DND-41 (cell line): ENCODE results near the gene FAM107B.

Experiments used
- EZH2 ChIP-seq: IDR thresholded peaks from 3 replicates; pipeline ENCODE4 v1.6.1; 2012; ENCODE audit warnings: borderline replicate concordance, low read depth, mild to moderate bottlenecking, moderate library complexity, low read length, inconsistent platforms; ENCODE audit not compliant: severe bottlenecking
- TF ChIP-seq, protein P1 (sequence below): IDR thresholded peaks from 2 replicates; pipeline ENCODE4 v1.5.1; 2012; ENCODE audit warnings: borderline replicate concordance, low read length, moderate library complexity, mild to moderate bottlenecking; ENCODE audit not compliant: poor library complexity, severe bottlenecking; ENCODE audit errors: extremely low read depth

DNA sequence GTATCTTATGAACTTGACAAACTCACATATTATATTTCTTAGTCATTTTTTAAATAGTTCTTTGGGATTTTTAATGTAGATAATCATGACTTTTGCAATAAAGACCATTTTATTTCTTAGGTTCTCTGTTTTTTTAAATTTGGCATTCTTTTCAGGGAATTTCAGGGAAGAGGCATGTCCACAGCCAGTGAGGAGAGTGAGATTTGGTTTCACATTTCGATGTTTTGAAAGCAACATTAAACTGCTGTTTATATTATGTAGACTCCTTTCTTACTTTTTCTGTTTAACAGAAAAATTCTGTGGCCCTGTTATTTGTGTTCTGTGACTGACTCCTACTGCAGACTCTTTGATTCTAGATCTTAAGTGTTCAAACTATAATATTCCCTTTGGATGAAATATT lies 153.7 kb downstream of the FAM107B start:
- TF ChIP-seq, protein P1, sequence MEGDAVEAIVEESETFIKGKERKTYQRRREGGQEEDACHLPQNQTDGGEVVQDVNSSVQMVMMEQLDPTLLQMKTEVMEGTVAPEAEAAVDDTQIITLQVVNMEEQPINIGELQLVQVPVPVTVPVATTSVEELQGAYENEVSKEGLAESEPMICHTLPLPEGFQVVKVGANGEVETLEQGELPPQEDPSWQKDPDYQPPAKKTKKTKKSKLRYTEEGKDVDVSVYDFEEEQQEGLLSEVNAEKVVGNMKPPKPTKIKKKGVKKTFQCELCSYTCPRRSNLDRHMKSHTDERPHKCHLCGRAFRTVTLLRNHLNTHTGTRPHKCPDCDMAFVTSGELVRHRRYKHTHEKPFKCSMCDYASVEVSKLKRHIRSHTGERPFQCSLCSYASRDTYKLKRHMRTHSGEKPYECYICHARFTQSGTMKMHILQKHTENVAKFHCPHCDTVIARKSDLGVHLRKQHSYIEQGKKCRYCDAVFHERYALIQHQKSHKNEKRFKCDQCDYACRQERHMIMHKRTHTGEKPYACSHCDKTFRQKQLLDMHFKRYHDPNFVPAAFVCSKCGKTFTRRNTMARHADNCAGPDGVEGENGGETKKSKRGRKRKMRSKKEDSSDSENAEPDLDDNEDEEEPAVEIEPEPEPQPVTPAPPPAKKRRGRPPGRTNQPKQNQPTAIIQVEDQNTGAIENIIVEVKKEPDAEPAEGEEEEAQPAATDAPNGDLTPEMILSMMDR = no peak
- no peak for TF ChIP-seq EZH2
